Activated CD4-positive, CD25-positive, alpha-beta regulatory T cell treated with anti-CD3 and anti-CD28 coated beads, Interleukin-2, amount 50 U/mL, for 24 hours (primary cell): ENCODE measurements around the gene RNPEPL1.

Source experiments
- ATAC-seq, 2 donors: fragments of 150-1000 bp; cut with Tn5 transposase; one replicate each; pipeline ENCODE4 v1.10.0; 2021; ENCODE audit warnings: mild to moderate bottlenecking in 1 of 2, moderate library complexity in 1 of 2

RNPEPL1 gene

DNA sequence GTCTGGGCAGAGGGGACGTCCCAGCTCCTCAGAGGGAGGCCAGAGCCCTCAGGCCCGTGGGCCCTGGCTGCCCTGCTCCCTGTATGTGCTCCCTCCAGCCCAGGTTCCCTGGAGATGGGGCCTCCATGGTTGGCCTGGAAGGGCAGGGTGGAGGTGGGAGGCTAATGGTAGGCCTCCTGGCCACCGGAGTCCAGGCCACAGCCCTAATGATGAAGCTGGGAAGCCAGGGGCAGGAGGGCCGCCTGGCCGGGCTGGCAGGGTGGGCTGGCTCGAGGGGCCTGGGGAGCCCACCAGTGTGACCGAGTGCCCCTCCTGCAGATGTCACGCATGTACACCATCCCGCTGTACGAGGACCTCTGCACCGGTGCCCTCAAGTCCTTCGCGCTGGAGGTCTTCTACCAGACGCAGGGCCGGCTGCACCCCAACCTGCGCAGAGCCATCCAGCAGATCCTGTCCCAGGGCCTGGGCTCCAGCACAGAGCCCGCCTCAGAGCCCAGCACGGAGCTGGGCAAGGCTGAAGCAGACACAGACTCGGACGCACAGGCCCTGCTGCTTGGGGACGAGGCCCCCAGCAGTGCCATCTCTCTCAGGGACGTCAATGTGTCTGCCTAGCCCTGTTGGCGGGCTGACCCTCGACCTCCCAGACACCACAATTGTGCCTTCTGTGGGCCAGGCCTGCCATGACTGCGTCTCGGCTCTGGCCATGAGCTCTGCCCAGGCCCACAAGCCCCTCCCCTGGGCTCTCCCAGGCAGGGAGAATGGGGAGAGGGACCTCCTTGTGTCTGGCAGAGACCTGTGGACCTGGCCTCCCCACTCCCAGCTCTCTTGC lies 9.2 kb downstream of the RNPEPL1 start:
- no peak for ATAC-seq

DNA sequence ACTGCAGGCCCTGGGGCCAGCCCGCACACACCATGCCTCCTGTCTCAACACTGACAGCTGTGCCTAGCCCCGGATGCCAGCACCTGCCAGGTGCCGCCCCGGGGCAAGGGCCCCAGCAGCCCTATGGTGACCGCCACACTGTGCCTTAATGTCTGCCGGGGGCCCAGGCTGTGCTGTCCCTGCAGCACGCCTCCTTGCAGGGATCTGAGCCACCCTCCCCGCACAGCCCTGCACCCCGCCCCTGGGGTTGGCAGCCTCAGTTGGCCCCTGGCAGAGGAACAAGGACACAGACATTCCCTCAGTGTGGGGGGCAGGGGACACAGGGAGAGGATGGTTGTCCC lies 9.8 kb downstream of the RNPEPL1 start:
- no peak for ATAC-seq

DNA sequence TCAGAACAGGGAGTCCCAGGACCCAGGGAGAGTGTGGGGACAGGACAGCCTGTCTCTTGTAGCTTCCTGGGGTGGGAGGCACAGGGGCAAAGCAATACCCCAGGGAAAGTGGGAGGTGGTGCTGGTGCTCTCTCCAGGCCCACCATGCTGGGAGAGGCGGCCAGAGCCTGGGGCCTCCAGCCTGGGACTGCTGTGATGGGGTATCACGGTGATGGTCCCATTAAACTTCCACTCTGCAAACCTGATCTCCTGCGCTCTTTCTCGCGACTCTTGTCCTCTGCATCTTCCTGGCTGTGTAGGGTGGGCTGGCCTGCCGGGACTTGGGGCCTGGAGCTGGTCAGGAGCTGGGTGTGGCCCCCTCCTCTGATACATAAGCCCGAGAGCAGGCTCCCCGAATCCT lies 10.2 kb downstream of the RNPEPL1 start:
- ATAC-seq = no peak

DNA sequence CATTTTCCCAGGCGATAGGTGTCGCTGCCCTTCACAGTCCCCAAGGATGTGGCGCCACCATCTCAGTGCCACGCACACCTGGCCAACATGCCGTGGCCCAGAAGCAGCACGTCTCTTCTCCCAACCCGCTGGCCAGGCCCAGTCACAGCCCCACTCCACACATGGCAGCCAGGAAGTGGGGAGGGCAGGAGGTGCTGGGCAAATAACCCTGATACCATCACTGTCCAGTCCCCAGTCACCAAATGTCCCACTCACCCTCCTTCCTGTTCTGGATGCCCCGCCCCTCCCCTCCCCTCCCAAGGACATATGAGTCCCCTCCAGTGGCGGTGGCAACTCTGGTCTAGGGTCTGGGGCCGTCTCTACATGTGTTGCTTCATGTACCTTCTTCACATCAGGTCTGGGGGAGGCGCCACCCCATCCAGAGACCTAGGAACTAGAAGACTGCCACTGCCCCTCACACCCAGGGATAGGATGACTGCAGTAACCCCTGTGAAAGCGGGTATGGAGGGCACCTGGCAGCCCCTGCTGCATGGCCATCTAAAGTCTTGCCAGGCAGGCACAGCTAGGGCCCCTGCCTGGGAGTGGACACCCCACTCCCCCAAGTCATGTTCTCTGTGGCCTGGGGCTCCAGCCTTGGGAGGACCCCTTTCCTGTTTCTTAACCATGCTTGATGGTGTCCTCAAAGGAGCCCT lies 10.9 kb downstream of the RNPEPL1 start:
- ATAC-seq = no peak

DNA sequence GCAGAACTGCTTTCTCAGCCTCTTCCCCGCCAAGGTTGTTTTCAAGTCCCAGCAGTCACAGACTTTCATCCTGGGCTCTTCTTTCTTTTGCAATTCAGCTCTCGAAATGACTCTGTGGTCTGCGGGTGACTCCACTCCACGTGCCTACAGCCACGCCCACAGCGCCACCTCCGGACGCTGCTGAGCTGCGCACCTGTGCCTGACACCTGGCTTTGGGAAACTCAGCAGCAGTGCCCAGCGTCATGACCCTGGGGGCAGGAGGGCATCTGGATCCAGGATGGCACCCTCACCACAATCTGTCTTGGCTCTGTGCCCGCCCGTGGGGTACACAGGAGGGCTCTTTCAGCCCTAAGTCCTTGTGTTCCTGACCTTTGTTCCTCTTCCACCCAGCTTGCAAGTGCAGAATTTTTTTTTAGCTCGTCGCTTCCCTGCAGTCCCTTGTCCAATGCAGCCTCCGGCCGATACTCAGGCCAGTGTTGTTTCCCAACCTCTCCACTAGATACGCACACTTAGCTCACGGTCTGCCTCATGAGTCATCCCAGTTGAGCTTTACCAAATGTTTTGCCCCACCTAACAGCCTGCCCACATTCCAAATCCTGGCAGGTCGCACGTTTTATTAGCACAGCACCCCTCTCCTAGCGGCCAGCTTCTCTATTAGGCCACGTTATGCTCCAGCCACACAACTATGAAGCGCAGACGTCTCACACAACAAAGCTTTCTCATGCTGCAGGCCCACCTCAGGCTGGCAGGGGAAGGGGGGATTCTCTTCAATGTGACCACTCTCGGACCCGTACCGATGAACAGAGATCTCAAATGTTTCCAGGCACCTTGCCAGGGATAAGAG lies 11.7 kb downstream of the RNPEPL1 start:
- peak; percentile 92 for ATAC-seq

DNA sequence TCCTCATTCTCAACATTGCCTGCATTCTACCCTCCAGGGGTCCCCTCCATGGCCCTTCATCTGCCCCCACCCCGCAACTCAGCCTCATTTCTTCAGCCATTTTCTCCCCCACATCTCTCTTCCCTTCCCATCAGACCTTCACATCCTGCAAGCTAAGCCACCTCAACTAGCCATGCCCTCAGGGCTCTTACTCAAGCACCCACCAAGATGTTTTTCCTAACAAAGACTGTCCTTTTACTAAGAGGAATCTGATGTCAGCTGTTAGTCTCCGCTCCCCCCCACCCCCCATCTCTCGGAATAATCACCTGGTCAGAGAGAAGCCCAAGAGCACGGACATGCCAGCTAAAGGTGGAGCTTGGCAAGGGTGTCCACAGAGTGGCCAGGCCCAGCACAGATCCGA lies 13.5 kb downstream of the RNPEPL1 start:
- ATAC-seq = no peak

DNA sequence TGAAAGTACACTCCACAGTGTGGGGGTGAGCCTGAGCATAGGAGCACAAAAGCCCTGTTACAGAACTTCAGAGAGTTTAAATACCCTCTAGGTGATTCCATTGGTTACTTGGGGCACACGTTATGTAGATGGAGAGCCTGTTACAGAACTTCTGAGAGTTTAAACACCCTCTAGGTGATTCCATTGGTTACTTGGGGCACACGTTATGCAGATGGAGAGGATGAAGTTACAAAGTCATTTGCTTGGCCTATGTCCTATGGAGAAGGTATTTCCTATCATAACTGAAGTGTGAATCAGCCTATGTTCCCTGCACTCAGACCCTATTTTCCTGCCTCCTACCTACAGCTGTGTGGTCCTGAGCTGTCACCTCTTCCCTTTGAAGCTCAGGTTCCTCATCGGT lies 14.5 kb downstream of the RNPEPL1 start:
- ATAC-seq = no peak

DNA sequence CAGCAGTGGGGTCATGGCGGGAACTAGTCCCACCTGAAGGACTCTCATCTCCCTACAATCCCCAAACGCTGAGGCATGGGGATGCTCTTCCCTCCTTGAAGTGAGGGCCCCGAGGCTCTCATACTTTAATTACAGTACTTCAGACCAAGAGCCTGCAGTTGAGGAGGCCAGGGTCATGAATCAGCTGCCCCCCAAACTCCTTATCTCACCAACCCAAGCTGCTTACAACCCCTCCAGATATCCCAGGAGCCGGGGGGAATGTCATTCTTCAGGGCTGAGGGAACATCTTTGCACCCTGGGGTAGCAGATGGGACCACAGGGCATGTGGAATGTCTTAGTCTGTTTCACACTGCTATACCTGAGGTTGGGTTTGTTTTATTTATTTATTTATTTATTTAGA lies 15.5 kb downstream of the RNPEPL1 start:
- ATAC-seq = no peak

DNA sequence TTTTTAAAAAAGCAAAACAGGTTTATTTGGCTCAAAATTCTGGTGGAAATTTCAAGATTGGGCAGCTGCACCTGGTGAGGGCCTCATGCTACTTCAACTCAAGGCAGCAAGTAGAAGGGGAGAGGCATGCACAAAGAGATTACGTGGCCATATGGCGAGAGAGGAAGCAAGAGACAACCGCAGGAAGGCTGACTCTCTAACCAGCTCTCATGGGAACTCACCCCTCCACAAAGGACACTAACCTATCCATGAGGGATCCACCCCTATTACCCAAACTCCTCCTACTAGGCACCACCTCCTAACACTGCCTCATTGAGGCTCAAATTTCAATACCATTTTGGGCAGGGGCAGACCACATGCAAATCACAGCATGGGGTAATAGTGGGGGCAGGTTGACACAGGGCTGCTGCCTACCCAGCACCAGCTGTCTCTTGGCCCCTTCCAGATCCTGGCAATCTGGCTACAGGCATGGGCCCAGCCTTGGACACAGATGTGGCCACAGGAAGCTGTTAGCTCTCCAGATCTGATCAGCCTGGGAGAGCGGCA lies 16.3 kb downstream of the RNPEPL1 start:
- no peak for ATAC-seq

DNA sequence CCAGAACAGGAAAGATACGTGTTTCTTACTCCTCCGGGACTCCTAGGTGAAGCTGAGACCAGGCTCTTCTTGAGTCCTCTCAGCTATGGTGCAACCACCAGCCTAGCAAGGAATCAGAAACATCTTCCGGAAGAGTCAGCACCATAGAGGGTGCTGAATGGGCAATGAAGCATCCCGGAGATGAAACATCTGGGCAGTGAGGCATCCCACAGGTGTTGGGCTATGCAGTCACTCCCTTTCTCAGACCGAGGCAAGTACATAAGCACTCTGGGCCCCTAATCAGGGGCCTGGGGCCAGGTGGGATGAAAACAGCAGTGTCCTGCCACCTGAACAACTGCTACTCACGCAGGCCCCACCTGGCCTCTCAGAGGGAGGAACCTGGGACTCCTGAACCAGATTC lies 16.8 kb downstream of the RNPEPL1 start:
- ATAC-seq = no peak

DNA sequence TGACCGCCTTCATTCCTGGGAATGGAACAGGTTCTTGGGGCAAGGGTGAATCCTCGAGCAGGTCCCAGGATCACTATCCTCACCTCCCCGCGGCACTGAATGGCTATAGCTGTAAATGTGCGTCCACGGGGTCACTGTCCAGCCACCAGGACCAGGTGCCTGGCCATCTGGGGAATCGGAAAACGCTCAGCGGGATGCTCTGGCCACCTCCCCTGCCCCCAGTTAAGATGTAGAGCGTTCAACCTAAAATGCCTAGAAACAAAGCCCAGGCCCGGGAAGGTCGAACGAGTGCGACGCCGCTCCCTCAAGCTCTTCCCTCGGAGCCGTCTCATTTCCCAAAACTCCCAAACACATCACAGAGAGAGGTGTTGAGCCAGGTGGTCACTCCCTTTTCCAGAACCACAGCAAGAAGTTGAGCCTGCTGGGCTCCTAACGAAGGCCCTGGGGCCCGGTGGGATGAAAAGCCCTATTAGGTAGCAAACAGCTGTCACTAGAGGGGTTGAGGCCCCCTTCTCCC lies 17.5 kb downstream of the RNPEPL1 start:
- ATAC-seq = no peak

DNA sequence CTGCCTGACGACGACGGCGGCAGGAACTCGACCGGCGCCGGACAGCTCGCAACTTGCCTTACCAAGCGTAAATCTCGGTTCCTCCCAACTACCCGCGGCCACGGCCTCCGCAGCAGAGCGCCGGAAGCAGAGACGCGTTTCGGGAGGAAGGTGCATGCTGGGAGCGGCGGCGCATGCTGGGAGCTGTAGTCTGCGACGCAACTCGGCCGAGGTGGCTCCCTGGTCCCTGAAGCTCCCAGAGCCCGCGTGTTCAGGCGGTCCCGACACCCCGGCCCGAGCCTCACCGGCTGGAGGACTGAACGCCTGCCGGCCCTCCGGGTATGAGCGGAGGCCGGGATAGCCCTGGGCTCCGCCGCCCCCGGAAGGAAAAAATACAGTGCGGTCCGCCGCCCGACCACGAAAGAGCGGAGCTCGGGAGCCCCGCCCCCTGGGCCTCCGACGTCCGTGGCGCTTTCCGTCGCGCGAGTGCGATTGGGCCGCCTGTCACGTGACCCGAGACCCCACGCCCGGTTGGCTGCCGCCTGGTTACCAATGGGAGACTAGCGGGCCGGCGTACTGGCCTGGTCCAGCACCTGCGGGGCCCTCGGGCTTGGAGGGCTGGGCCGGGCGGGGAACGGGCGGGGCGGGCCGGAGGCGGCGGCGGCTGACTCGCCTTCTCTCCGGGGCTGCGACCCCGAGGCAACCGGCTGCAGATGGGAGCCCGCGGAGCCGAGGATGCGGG lies 18.1 kb downstream of the RNPEPL1 start, which contains the start of gene CAPN10:
CAPN10 (plus strand) TSS at position 537 of the 721 bp plus-strand sequence; CDS start at position 715, 178 bp downstream.
- ATAC-seq = peak; percentile 89 to 91

DNA sequence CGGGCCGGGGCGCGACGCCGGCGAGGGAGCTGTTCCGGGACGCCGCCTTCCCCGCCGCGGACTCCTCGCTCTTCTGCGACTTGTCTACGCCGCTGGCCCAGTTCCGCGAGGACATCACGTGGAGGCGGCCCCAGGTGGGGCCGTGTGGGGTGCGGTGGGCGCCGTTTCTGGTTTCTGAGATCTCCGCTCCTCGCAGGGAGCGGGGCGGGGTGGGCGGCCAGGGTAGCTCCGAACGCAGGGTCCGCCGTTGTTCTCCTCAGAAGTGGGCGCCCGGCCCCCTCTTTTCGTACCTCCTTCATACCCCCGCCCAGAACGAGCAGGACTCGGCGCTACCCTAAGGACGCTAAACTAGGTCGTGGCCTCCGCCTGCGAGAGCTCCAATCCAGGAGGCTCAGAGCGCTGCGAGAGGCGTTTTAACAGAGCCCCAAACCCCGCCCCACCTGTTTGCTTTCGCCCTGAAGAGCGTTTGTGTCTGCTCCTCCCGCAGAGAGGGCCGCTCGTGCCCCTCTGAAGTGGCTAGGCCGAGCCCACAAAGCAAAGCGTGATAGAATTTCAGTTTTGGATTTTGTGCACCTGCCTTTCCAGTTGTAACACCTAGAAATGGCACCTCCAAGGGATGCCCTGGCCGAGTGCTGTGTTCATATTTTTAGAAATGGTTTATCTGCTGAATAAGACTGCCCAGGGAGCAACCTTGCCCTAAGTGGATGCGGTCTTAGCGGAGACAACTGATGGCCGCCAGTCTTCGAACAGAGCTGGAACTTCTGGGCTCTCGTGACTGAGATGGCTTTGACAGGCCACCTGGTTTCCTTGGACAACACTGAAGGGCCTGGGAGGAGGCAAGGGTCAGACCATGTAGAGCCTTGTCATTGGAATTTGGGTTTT lies 18.9 kb downstream of the RNPEPL1 start:
- peak; percentile 22 to 31 for ATAC-seq

DNA sequence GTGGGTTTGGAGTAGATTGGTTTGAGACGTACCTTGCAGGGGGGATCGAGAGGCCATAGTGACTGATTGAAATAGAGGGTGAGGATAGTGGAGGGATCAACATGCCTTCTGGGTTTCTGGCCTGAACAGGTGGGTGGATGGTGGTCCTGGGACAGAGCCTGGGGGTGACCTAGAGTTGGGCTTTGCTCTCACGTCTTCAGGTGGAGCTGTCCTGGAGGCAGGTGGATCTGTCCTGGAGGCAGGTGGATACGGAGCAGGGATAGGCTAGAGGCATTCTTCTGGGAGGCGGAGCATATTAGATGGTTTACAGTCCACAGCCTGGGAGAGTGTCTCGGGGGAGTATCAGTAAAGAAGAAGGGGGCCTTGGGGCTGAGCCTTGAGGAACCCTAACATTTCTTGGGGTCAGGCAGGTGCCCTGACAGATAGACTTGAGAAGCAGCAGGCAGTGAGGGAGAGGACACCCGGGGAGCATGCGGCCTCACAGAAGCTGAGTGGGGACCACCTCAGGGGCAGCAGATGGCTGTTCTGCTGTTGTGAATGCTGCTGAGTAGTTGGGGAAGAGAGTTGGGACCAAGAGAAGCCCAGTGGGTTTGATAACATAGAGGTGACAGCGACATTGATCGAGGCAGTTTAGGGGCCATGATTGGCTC lies 19.8 kb downstream of the RNPEPL1 start:
- no peak for ATAC-seq

DNA sequence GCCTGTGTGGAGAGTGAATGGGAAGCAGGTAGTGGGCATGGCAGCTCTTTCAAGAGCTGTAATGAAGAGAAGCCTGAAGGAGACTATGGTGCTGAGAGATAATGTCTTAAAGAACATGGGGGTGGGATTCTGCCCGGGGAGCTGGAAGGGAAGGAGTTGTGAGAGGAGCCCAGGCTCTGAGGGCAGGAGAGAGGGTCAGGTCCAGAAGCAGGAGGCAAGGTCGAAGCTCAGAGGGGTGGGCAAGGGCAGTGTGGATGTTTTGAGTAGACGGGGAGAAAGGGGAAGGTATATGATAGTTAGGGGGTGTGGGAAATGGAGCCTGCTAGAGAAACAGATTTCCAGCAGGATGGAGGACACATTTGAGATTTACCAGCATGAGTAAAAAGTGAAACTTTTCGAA lies 20.4 kb downstream of the RNPEPL1 start:
- ATAC-seq = no peak

DNA sequence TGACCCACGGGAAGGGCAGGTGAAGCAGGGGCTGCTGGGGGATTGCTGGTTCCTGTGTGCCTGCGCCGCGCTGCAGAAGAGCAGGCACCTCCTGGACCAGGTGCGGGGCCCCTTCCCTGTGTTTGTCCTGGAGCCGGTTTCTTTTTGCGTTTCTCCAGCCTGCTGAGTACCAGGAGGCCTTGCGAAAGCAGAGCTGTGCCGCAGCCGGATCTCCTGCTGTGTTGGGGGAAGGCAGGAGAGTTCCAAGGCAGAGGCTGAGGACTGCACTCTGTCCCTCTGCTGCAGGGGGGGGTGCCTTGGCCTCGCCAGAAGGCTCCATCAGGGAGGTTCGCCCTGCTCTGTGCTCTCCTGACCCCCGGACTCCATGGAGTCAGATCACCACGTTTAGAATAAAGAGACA lies 21.1 kb downstream of the RNPEPL1 start:
- ATAC-seq = no peak

DNA sequence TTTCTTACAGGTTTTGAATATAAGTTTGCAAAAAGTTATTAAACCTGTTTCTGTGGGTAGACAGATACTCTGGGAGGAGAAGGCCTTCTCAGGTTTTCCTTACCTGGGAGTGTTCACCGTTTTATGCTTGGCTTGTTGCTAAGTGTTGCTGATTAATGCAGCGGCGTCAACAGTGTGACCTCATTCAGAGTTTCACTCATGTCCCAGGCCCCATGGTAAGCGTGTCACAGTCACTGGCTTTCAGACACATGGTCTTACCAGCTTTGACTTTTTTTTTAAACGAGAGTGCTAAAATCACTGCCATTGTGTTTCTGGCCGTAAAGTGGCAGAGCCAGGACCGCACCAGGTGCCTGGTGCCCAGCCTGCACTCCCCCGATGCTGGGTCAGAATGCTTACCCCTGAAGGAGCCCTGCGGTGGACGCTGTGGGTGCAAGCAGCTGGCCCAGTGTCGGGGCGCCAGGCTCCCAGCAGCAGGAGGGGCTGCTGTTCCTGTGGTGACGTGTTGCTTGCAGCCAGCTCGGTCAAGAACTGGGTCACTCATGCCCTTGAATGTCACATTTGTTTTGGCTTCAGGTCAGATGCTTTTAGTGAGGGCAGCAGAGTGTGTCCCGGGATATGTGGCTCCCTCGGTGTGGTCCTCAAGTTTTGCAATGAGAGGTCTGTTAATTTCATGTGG lies 21.7 kb downstream of the RNPEPL1 start:
- ATAC-seq = no peak

DNA sequence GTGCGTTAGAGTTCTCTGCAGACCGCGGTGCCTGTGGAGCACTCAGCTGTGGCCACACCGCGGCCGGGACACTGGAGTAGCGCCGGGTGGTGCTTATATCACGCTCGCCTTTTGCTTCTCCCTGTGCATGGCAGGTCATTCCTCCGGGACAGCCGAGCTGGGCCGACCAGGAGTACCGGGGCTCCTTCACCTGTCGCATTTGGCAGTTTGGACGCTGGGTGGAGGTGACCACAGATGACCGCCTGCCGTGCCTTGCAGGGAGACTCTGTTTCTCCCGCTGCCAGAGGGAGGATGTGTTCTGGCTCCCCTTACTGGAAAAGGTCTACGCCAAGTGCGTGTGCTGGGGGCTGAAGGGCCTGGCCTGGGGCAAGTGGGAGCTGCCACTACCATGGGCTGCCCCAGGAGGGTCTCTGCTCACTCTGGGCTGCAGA lies 22.4 kb downstream of the RNPEPL1 start:
- ATAC-seq = no peak

DNA sequence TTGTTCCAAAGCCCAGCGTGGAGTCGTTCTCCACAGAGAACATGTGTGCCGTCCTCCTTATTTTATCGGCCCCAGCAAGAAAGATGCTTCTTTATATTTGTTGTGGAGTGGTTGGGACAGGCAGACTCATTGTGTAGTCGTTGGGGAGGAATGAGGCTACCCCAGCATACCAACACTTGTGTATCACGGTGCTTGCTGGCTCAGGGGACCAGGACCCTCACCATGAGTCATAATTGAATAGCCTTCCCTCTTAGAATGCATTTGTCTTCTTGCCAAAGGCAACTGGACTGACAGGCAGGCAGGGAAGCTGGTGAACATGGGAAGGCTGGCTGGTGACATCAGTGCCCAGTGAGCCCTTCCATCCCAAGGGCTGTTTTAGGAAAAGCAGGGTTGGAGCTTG lies 22.9 kb downstream of the RNPEPL1 start:
- ATAC-seq = no peak

DNA sequence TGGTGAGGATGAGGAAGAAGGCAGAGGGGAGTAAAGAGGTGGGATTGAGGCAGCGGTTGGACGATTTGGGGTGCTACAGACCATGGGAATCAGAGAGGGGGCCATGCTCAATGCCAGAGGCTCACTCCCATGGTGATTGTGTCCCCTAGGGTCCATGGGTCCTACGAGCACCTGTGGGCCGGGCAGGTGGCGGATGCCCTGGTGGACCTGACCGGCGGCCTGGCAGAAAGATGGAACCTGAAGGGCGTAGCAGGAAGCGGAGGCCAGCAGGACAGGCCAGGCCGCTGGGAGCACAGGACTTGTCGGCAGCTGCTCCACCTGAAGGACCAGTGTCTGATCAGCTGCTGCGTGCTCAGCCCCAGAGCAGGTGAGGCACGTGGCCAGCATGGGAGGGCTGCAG lies 23.5 kb downstream of the RNPEPL1 start:
- no peak for ATAC-seq
